Right ventricle myocardium superior (tissue), 1 donor: ENCODE measurements around the gene LHPP. TPM values are rescaled to one million over a fixed set of nuclear protein-coding genes. Genes with fewer than 3 reads are reported as not detected.

Experiments
- ATAC-seq: fragments of 200-7000 bp; cut with Tn5 transposase; one replicate; pipeline ENCODE4 v1.9.1; 2020; ENCODE audit warnings: mild to moderate bottlenecking; ENCODE audit not compliant: poor library complexity
- DNase-seq: peaks from one replicate; pipeline ENCODE4 v3.0.0-alpha.2; 2020
- intact Hi-C: fragments of 100-400 bp; cut with DNase I; formaldehyde crosslinking; loops from one replicate; pipeline ENCODE4 v1.11.2; 2022
- total RNA-seq: library from RNA; stranded (reverse); fragmentation: NEBNext Ultra II Directional; extraction: Animal tissue kit (Norgen Biotek cat#: 25700); gene quantifications from one replicate; pipeline ENCODE4 v1.2.1, GENCODE V29; 2021
- donor health status: DM: no; HTN: yes; CAD: no; lungs with severe emphysema.

The LHPP gene
- total RNA-seq, 1 donor from 2014 or later: 7.4 TPM

DNA sequence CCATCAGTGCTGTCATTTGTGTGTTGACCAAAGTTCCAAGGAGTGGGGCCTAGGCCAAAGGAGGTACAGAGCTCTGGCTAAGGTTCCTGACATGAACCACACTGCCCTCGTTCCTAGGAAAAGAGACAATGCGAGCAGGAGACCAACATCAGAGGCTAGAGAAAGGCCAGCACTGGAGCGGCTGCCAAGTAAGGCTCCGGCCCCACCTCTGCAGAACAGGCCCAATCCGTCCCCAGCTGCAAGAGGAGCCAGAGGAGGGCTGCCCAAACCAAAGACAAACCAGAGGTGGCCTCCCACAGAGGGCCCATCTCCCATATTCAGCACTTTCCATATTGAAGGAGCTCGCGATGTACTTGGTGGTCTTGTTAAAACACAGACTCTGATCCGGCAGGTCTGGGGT is 201.6 kb downstream of the LHPP start:
- ATAC-seq (no peak), DNase-seq (no peak)
- intact Hi-C loops: no loop called here

Other genes starting within 250 kb of the LHPP start
- gene OAT, start 42.9 kb upstream of the LHPP start, total RNA-seq: 19.8 TPM
- gene NKX1-2, start 11.8 kb upstream of the LHPP start, total RNA-seq: not detected